Left ventricle myocardium inferior (tissue), 1 donor: ENCODE data around the gene KRT13. TPM values are rescaled to one million over a fixed set of nuclear protein-coding genes. Genes with fewer than 3 reads are reported as not detected.

ENCODE experiments used
- DNase-seq: peaks from one replicate; pipeline ENCODE4 v3.0.0-alpha.2; 2020
- H3K27ac ChIP-seq: fragments of 200-600 bp; replicated peaks from 2 replicates; pipeline ENCODE4 v1.8.0; 2021
- H3K27me3 ChIP-seq: fragments of 200-600 bp; 2 replicates; pipeline ENCODE4 v1.8.0; 2021; ENCODE audit warnings: low read depth
- H3K36me3 ChIP-seq: fragments of 200-600 bp; 2 replicates; pipeline ENCODE4 v1.8.0; 2021
- H3K4me1 ChIP-seq: fragments of 200-600 bp; 2 replicates; pipeline ENCODE4 v1.8.0; 2021
- H3K4me3 ChIP-seq: fragments of 200-600 bp; 2 replicates; pipeline ENCODE4 v1.8.0; 2021; ENCODE audit warnings: mild to moderate bottlenecking, moderate library complexity
- H3K9me3 ChIP-seq: fragments of 200-600 bp; replicated peaks from 2 replicates; pipeline ENCODE4 v1.8.0; 2021
- CTCF ChIP-seq: fragments of 200-600 bp; IDR thresholded peaks from 2 replicates; pipeline ENCODE4 v1.8.0; 2021; ENCODE audit warnings: antibody characterized with exemption, mild to moderate bottlenecking, borderline replicate concordance
- intact Hi-C: fragments of 100-400 bp; cut with micrococcal nuclease; formaldehyde crosslinking; loops from one replicate; pipeline ENCODE4 v1.11.0; 2022
- total RNA-seq: library from RNA; stranded (reverse); fragmentation: NEBNext Ultra II Directional; extraction: Animal tissue kit (Norgen Biotek cat#: 25700); gene quantifications from one replicate; pipeline ENCODE4 v1.2.1, GENCODE V29; 2021
- donor health status: DM: no; HTN: yes; CAD: no; lungs with severe emphysema.

Gene KRT13
- total RNA-seq, 1 donor from 2014 or later = not detected

DNA sequence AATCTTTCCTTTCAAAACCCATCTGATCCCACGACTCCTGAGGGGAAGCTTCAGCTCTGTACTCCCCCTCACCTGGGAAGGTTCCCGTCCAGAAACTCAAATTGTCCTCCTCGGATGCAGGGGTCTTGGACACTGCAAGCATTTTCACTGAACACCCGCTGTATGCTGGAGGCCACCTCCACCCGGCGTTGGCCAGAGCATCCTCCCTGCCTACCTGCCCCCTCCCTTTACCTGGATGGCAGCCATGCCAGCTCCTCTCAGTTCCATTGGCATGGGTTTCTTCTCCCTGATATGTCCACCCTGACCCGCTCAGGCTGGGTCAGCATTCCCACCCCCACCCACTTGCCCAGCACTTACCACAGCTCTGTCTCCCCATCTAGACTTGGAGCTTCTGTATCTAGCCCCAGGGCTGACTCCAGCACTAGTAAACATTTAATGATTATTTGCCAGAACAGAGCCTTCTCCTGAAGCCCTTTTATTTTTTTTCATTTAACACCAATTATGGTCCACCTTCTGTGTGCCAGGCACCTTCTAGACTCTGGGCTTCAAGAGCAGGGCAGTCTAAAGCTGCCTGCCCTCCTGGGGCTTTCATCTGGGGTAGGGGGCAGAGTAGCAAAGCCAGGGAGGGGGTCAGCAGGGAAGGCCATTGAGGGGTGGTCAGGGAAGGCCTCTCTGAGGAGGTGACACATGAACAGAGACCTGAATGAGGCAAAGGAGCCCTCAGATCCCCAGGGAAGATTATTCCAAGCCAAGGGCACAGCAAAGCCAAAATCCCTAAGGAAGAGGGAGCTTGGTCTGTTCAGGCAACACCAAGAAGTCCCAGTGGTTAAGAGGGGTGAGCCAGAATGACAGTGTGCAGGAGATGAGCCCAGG lies 31.6 kb upstream of the KRT13 start:
- TF ChIP-seq CTCF = no peak
- DNase-seq = no peak
- intact Hi-C loops = no loop called here
- peaks cover 93% of the 10 kb centered on the region for H3K27me3 ChIP-seq
- H3K4me3 ChIP-seq = no peak overlapping the region
- H3K4me1 ChIP-seq = no peaks in the 10 kb centered on the region
- no peak overlapping the region for H3K27ac ChIP-seq
- H3K9me3 ChIP-seq = no peaks in the 10 kb centered on the region
- H3K36me3 ChIP-seq = no peaks in the 10 kb centered on the region

DNA sequence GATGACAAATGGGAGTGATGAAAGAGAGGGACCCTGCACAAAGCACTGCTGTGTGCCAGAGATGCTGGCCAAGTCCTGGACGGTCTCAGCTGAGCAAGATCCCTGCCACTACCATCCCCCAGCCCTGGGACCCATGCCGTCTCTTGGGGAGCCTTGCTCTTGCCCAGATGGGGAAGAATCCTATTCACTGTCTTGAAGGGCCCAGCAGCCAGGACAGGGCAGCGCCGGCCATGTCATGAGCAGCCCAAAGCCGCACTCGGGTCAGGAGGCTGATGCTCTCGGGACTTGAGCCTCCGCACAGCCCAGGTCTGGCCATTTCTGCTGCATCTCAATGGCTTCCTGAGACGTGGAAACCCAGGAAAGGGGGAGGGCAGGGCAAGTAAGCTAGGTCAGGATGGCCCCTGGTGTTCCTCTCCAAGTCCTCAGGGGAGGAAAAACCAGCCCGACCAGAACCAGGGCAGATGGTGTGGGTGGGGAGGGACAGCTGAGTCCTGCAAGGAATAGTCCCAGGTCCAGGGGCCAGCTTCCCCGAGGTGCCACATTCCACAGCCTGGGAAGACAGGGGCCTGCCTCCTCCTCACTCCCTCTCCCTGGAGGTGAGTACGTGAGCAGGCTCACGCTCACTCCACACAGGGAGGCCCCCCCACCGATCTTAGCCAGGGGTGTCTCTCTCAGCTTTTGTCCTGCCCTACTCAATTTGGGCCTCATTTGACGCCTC lies 30.5 kb upstream of the KRT13 start:
- Histone ChIP-seq H3K9me3 (no peaks in the 10 kb centered on the region), H3K36me3 (no peaks in the 10 kb centered on the region), H3K4me1 (no peaks in the 10 kb centered on the region), H3K27ac (no peak overlapping the region), H3K4me3 (no peak overlapping the region), H3K27me3 (peaks cover 94% of the 10 kb centered on the region)
- no peak for TF ChIP-seq CTCF
- intact Hi-C loops = no loop called here
- DNase-seq = no peak

- peaks cover 97% of the 10 kb centered on the region for H3K27me3 ChIP-seq
- no peak overlapping the region for H3K4me3 ChIP-seq
- no peak for DNase-seq
Observed at GRCh38 chr17:41534899-41535546, 29.6 kb upstream of the KRT13 start.

DNA sequence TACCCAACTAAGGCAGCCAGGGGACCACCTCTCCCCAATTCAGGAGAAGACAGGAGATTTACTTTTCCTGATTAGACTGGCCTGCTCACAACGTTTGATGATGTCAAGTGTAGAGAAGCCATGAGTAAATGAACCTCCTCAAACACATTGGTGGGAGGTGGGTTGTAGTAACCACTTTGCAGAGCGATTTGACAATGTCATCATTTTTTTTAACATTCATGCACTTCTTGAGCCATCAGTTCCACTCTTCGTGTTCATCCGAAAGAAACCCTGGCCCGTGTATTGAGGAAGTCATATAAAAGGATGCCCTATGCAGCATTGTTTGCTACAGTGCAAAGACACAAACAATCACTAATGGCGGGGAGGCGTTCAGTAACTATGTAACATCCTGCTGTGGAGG lies 28.2 kb upstream of the KRT13 start:
- Histone ChIP-seq H3K9me3 (no peaks in the 10 kb centered on the region), H3K27ac (no peak overlapping the region), H3K4me3 (no peak overlapping the region), H3K36me3 (no peaks in the 10 kb centered on the region), H3K4me1 (no peaks in the 10 kb centered on the region), H3K27me3 (peaks cover 97% of the 10 kb centered on the region)
- DNase-seq = no peak
- no peak for TF ChIP-seq CTCF
- intact Hi-C loops = no loop called here

More at GRCh38 chr17:41534899-41535546, 29.6 kb upstream of the KRT13 start:
- H3K9me3 ChIP-seq = no peaks in the 10 kb centered on the region
- H3K36me3 ChIP-seq = no peaks in the 10 kb centered on the region
- no peaks in the 10 kb centered on the region for H3K4me1 ChIP-seq
- TF ChIP-seq CTCF = no peak
- intact Hi-C loops = no loop called here
- H3K27ac ChIP-seq = no peak overlapping the region

- TF ChIP-seq CTCF = no peak
- no peak for DNase-seq
- Histone ChIP-seq H3K4me3 (no peak overlapping the region), H3K27me3 (peaks cover 97% of the 10 kb centered on the region), H3K9me3 (no peaks in the 10 kb centered on the region), H3K4me1 (peaks cover 5% of the 10 kb centered on the region), H3K36me3 (no peaks in the 10 kb centered on the region), H3K27ac (no peak overlapping the region)
- intact Hi-C loops = no loop called here
Observed at GRCh38 chr17:41532947-41533570, 27.6 kb upstream of the KRT13 start.
